SK-N-SH (cell line): Measurements from ENCODE around the gene TMEM212. TPM values are rescaled to one million over a fixed set of nuclear protein-coding genes. Genes with fewer than 3 reads are reported as not detected.
"Not testable (repeated sequence)": the region's sequence is repeated elsewhere in the genome, so short reads cannot be mapped to it uniquely, and the experiment has no call there.

Experiments
- CTCF ChIA-PET: fragments of 300-600, 350-600 bp; formaldehyde crosslinking; extraction: SDS; loops from one replicate; lab custom pipeline; 2021; lab: Yijun Ruan, JAX
- POLR2A ChIA-PET: fragments of 350-600 bp; sonication (Branson Sonifier 250); formaldehyde crosslinking; extraction: SDS; loops from one replicate; lab custom pipeline; 2020; ENCODE audit warnings: antibody characterized with exemption, inconsistent platforms; lab: Yijun Ruan, JAX
- DNase-seq: peaks from one replicate; pipeline ENCODE4 v3.0.0; 2012
- H2AFZ ChIP-seq: fragments of 200-600 bp; sonication (generic); 2 replicates; pipeline ENCODE4 v1.8.1; 2016; ENCODE audit warnings: antibody characterized with exemption, mild to moderate bottlenecking, low read depth
- H3F3A ChIP-seq: fragments of 200-600 bp; sonication (generic); replicated peaks from 2 replicates; pipeline ENCODE3; 2016; ENCODE audit warnings: antibody characterized with exemption, mild to moderate bottlenecking; ENCODE audit not compliant: insufficient read depth
- H3K27ac ChIP-seq, 2 experiments: fragments of 200-500 bp in 1 of 2; fragments of 200-600 bp in 1 of 2; sonication (Bioruptor generic) in 1 of 2; sonication (generic), shearing (Covaris generic) in 1 of 2; 2 replicates each; pipeline versions ENCODE4 v1.5.1 to v1.6.1; 2014 to 2016; ENCODE audit warnings: low read depth in 2 of 2, inconsistent platforms in 1 of 2, low read length in 1 of 2, mild to moderate bottlenecking in 1 of 2, mixed read lengths in 1 of 2
- H3K27me3 ChIP-seq: fragments of 200-600 bp; sonication (generic), shearing (Covaris generic); 2 replicates; pipeline ENCODE4 v1.6.1; 2016; ENCODE audit warnings: mixed run types; ENCODE audit not compliant: insufficient read depth
- H3K36me3 ChIP-seq, 2 experiments: fragments of 200-500 bp in 1 of 2; fragments of 200-600 bp in 1 of 2; sonication (Bioruptor generic) in 1 of 2; sonication (generic) in 1 of 2; replicated peaks in 1 of 2; 2 replicates each; pipeline versions ENCODE3 to v1.5.1; 2014 to 2016; ENCODE audit warnings: low read length in 1 of 2, mild to moderate bottlenecking in 1 of 2; ENCODE audit not compliant: insufficient read depth in 2 of 2, control insufficient read depth in 1 of 2
- H3K4me1 ChIP-seq, 2 experiments: fragments of 200-500 bp in 1 of 2; fragments of 200-600 bp in 1 of 2; sonication (Bioruptor generic) in 1 of 2; sonication (generic), shearing (Covaris generic) in 1 of 2; 2 replicates each; pipeline versions ENCODE4 v1.5.1 to v1.6.1; 2014 to 2016; ENCODE audit warnings: low read depth in 1 of 2, low read length in 1 of 2, mixed run types in 1 of 2; ENCODE audit not compliant: insufficient read depth in 2 of 2, control insufficient read depth in 1 of 2
- H3K4me2 ChIP-seq: fragments of 200-600 bp; sonication (generic), shearing (Covaris generic); 2 replicates; pipeline ENCODE4 v1.6.1; 2017; ENCODE audit warnings: mixed run types
- H3K4me3 ChIP-seq, 2 experiments: fragments of 200-500 bp in 1 of 2; fragments of 200-600 bp in 1 of 2; sonication (Bioruptor generic) in 1 of 2; sonication (generic), shearing (Covaris generic) in 1 of 2; 2 replicates each; pipeline versions ENCODE4 v1.5.1 to v1.8.1; 2014 to 2016; ENCODE audit warnings: low read depth in 2 of 2, inconsistent platforms in 1 of 2, low read length in 1 of 2, mild to moderate bottlenecking in 1 of 2, mixed read lengths in 1 of 2, moderate library complexity in 1 of 2
- H3K79me2 ChIP-seq: fragments of 200-600 bp; sonication (generic); 2 replicates; pipeline ENCODE4 v1.8.1; 2017; ENCODE audit warnings: mild to moderate bottlenecking; ENCODE audit not compliant: insufficient read depth
- H3K9ac ChIP-seq: fragments of 200-600 bp; sonication (generic); 2 replicates; pipeline ENCODE4 v1.6.1; 2017; ENCODE audit warnings: mixed run types
- H3K9me2 ChIP-seq: fragments of 200-600 bp; sonication (generic); 2 replicates; pipeline ENCODE4 v1.6.1; 2017; ENCODE audit warnings: mixed run types
- H3K9me3 ChIP-seq: fragments of 200-600 bp; sonication (generic); 2 replicates; pipeline ENCODE4 v1.6.1; 2017; ENCODE audit warnings: mixed run types, mild to moderate bottlenecking, moderate library complexity
- H4K20me1 ChIP-seq: fragments of 200-600 bp; sonication (generic); 2 replicates; pipeline ENCODE4 v1.6.1; 2017; ENCODE audit warnings: mild to moderate bottlenecking, mixed run types; ENCODE audit not compliant: insufficient read depth
- ELF1 ChIP-seq: IDR thresholded peaks from 2 replicates; pipeline ENCODE4 v1.4.0; 2012
- EP300 ChIP-seq, 2 experiments: IDR thresholded peaks; 2 replicates each; pipeline versions ENCODE4 v1.4.0 to v1.6.1; 2012; ENCODE audit warnings: borderline replicate concordance in 1 of 2, low read depth in 1 of 2, low read length in 1 of 2
- EZH2phosphoT487 ChIP-seq: fragments of 200-600 bp; sonication (generic); IDR thresholded peaks from 2 replicates; pipeline ENCODE4 v1.6.1; 2017; ENCODE audit warnings: low read depth, mixed run types, mild to moderate bottlenecking, antibody characterized with exemption, moderate library complexity, borderline replicate concordance
- FOSL2 ChIP-seq: IDR thresholded peaks from 2 replicates; pipeline ENCODE4 v1.4.0; 2012; ENCODE audit warnings: low read depth, mild to moderate bottlenecking, moderate library complexity, borderline replicate concordance
- GATA2 ChIP-seq: sonication (generic); formaldehyde crosslinking; IDR thresholded peaks from 2 replicates; pipeline ENCODE4 v1.5.0; 2020; ENCODE audit warnings: mild to moderate bottlenecking, missing genetic modification reagents
- IRF3 ChIP-seq: fragments of 150-350 bp; IDR thresholded peaks from 2 replicates; pipeline ENCODE4 v1.6.1; 2016; ENCODE audit warnings: mild to moderate bottlenecking, low read depth, low read length
- MEF2A ChIP-seq: IDR thresholded peaks from 2 replicates; pipeline ENCODE4 v1.4.0; 2012; ENCODE audit warnings: low read depth, borderline replicate concordance
- NRF1 ChIP-seq: IDR thresholded peaks from 2 replicates; pipeline ENCODE4 v1.6.1; 2012; ENCODE audit warnings: low read depth, mild to moderate bottlenecking, low read length
- RAD21 ChIP-seq: IDR thresholded peaks from 2 replicates; pipeline ENCODE4 v1.6.1; 2012; ENCODE audit warnings: mild to moderate bottlenecking, low read length
- RCOR1 ChIP-seq: fragments of 150-350 bp; IDR thresholded peaks from 2 replicates; pipeline ENCODE4 v1.6.1; 2017; ENCODE audit warnings: antibody characterized with exemption, low read length
- REST ChIP-seq: IDR thresholded peaks from 2 replicates; pipeline ENCODE4 v1.6.1; 2012; ENCODE audit warnings: mild to moderate bottlenecking, low read depth, low read length, moderate library complexity
- RFX5 ChIP-seq: IDR thresholded peaks from 2 replicates; pipeline ENCODE4 v1.6.1; 2012; ENCODE audit warnings: mild to moderate bottlenecking, improper control_type of control experiment, low read length
- SMC3 ChIP-seq: IDR thresholded peaks from 2 replicates; pipeline ENCODE4 v1.6.1; 2012; ENCODE audit warnings: low read depth, low read length, improper control_type of control experiment
- WGBS: methylation state at CpG from one replicate; pipeline ENCODE4 v1.1.6; 2017; ENCODE audit warnings: low lambda C conversion rate; 5-methylcytosine and 5-hydroxymethylcytosine counted together
- polyA plus RNA-seq, 3 experiments: library from polyadenylated mRNA; depleted of rRNA; stranded (reverse); fragments of >200 nt; gene quantifications; 2 replicates each; pipeline ENCODE4 v1.2.3, GENCODE V29; 2012
- TF ChIP-seq, protein P1 (sequence below): IDR thresholded peaks from 2 replicates; pipeline ENCODE4 v1.4.0; 2012; ENCODE audit warnings: low read depth, borderline replicate concordance

The TMEM212 gene
- polyA plus RNA-seq, 1 of the 3 experiments (the other 2 are of a cell fraction) = not detected

DNA sequence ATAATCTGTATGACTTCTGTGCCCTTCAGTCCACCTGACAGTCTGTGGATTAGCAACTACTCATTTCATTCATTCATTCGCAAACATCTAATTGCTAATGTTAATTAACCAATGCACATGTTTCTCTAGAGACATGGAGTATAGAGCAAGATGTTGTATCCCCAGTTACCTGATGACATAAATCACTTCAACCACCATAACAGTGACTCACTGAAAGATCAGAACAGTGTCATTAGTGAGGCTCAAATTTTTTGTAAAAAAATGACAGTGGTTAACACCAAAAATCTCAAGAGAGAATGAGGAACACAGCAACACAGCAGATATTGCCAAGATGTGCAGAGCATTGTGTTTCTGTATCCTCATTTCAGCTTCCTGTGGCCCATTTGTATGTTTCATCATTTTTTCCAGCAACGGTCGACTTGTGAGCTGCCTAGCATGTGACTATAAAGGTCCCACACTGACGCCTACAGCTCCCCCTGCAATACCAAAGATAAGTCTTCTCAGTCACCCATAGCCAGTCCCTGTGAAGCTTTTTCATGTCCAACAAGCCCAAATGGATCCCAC is 29.2 kb upstream of the TMEM212 start:
- Histone ChIP-seq H4K20me1 (no peaks in the 10 kb centered on the region), H2AFZ (peak overlapping the region; percentile 1; the same call in 1 of the 2 replicates), H3K79me2 (no peaks in the 10 kb centered on the region), H3K9ac (no peak overlapping the region), H3K4me3 (no peak overlapping the region), H3K27me3 (no peaks in the 10 kb centered on the region), H3K36me3 (no peaks in the 10 kb centered on the region), H3K9me2 (no peaks in the 10 kb centered on the region), H3K4me1 (peaks cover 12 to 14% of the 10 kb centered on the region in 2 experiments; a peak in 3 of 4 replicates), H3K4me2 (no peak overlapping the region), H3K27ac (no peak overlapping the region), H3K9me3 (no peaks in the 10 kb centered on the region; the same call in 1 of the 2 replicates), H3F3A (peaks cover 21% of the 10 kb centered on the region)
- TF ChIP-seq RAD21 (no peak), IRF3 (no peak)
- no peak for DNase-seq
- 88% methylated on average over 4 of the region's 4 CpGs for WGBS
- ChIA-PET POLR2A (no interaction called here), CTCF (no interaction called here)

- H3K9me3 ChIP-seq, H2AFZ ChIP-seq, H4K20me1 ChIP-seq, H3K27ac ChIP-seq, H3K79me2 ChIP-seq, H3K27me3 ChIP-seq, H3K9ac ChIP-seq, DNase-seq, H3K4me3 ChIP-seq, POLR2A ChIA-PET, CTCF ChIA-PET, H3K4me2 ChIP-seq, H3K36me3 ChIP-seq, H3K9me2 ChIP-seq: not testable (repeated sequence)
- peaks cover 17% of the 10 kb centered on the region for H3F3A ChIP-seq
- 98% methylated on average over 6 of the region's 6 CpGs for WGBS
- peaks cover 8 to 11% of the 10 kb centered on the region in 2 experiments; a peak in 3 of 4 replicates for H3K4me1 ChIP-seq
These were observed 28.5 kb upstream of the TMEM212 start for GRCh38 chr3:171814662-171815061.

DNA sequence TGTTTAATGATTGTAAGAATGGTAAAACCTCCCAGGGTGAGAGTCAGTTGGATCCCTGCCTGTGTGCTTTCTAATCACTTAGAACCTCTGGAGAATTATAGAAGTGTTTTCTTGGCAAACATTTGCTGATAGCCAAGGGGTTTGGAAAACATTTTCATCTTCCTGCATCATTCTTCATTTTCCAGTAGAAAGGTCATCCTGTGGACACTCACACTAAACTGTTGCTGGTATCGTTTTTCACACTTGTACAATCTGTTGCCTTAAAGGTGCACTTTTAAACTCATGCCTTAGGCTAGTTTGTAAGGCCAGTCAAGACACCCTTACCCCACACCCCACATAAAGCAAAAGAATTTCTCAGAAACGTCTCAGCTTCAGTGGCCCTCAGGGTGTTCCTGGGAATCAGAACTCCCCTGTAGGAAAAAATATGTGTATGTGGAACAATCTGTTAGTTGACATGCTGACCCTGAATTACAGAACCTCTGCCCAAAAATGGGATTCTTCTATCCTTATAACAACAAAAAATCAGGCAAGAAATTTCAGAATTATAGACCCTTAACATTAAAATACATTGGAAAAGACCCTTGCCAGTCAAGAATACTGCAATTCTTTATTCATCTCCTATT is 27.1 kb upstream of the TMEM212 start:
- ChIA-PET POLR2A (no interaction called here), CTCF (no interaction called here)
- Histone ChIP-seq H3K27me3 (no peaks in the 10 kb centered on the region), H3K79me2 (no peaks in the 10 kb centered on the region), H3K9me2 (no peaks in the 10 kb centered on the region), H3K4me1 (peaks cover 2 to 7% of the 10 kb centered on the region in 2 experiments; a peak in 3 of 4 replicates), H3K4me2 (no peak overlapping the region), H2AFZ (no peak overlapping the region), H4K20me1 (no peaks in the 10 kb centered on the region), H3K4me3 (no peak overlapping the region), H3K36me3 (no peaks in the 10 kb centered on the region), H3F3A (peaks cover 11% of the 10 kb centered on the region), H3K27ac (no peak overlapping the region), H3K9ac (no peak overlapping the region), H3K9me3 (no peaks in the 10 kb centered on the region; the same call in 1 of the 2 replicates)
- DNase-seq = no peak
- WGBS = 67% methylated on average over 2 of the region's 2 CpGs
- TF ChIP-seq ELF1 (no peak), NRF1 (no peak), RCOR1 (no peak), RFX5 (no peak), FOSL2 (no peak), GATA2 (CRISPR knock-in tag) (no peak), REST (no peak), SMC3 (no peak), MEF2A (no peak), EP300 (IDR thresholded peaks at IDR 0.05; ENCODE audit: borderline replicate concordance in 1 of 2, low read depth in 1 of 2, low read length in 1 of 2) (no peak), EZH2phosphoT487 (no peak)
- TF ChIP-seq, protein P1, sequence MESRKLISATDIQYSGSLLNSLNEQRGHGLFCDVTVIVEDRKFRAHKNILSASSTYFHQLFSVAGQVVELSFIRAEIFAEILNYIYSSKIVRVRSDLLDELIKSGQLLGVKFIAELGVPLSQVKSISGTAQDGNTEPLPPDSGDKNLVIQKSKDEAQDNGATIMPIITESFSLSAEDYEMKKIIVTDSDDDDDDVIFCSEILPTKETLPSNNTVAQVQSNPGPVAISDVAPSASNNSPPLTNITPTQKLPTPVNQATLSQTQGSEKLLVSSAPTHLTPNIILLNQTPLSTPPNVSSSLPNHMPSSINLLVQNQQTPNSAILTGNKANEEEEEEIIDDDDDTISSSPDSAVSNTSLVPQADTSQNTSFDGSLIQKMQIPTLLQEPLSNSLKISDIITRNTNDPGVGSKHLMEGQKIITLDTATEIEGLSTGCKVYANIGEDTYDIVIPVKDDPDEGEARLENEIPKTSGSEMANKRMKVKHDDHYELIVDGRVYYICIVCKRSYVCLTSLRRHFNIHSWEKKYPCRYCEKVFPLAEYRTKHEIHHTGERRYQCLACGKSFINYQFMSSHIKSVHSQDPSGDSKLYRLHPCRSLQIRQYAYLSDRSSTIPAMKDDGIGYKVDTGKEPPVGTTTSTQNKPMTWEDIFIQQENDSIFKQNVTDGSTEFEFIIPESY = no peak
